Psoas muscle (tissue), 8 donors: Measurements from ENCODE around the gene TSTD2. TPM values are rescaled to one million over a fixed set of nuclear protein-coding genes. Genes with fewer than 3 reads are reported as not detected.

ENCODE experiments used
- ATAC-seq, 4 donors: fragments of 200-7000 bp; cut with Tn5 transposase; one replicate each; pipeline ENCODE4 v1.9.1; 2020; ENCODE audit warnings: moderate library complexity in 3 of 4, mild to moderate bottlenecking in 2 of 4
- DNase-seq, 2 donors: peaks; one replicate each; pipeline ENCODE4 v3.0.0-alpha.2; 2020
- H3K27ac ChIP-seq: fragments of 200-600 bp; one replicate; pipeline ENCODE4 v1.8.0; 2022
- H3K27me3 ChIP-seq, 3 donors: fragments of 200-600 bp in 1 of 3; one replicate each; pipeline versions ENCODE4 v1.6.1 to v1.8.0; 2013 to 2022; ENCODE audit warnings: low read length in 2 of 3, mild to moderate bottlenecking in 2 of 3, moderate library complexity in 1 of 3; ENCODE audit not compliant: insufficient read depth in 3 of 3
- H3K36me3 ChIP-seq, 2 donors: fragments of 200-600 bp in 1 of 2; one replicate each; pipeline versions ENCODE4 v1.6.1 to v1.8.0; 2013 to 2022; ENCODE audit warnings: low read depth in 1 of 2, mild to moderate bottlenecking in 1 of 2, moderate library complexity in 1 of 2; ENCODE audit not compliant: insufficient read depth in 1 of 2
- H3K4me1 ChIP-seq: fragments of 200-600 bp; one replicate; pipeline ENCODE4 v1.8.0; 2022
- H3K4me3 ChIP-seq: fragments of 200-600 bp; one replicate; pipeline ENCODE4 v1.8.0; 2022; ENCODE audit warnings: mild to moderate bottlenecking
- H3K9me3 ChIP-seq: fragments of 200-600 bp; one replicate; pipeline ENCODE4 v1.8.0; 2022
- CTCF ChIP-seq: fragments of 200-600 bp; IDR thresholded peaks from one replicate; pipeline ENCODE4 v1.8.0; 2022; ENCODE audit warnings: antibody characterized with exemption
- WGBS, 3 donors: extraction: QIAGEN DNeasy Blood & Tissue Kit; methylation state at CpG; one replicate each; pipeline versions ENCODE4 v1.1.6 to v1.1.7; 2013; 5-methylcytosine and 5-hydroxymethylcytosine counted together
- intact Hi-C, 2 donors: fragments of 100-400 bp; cut with DNase I; formaldehyde crosslinking; loops; one replicate each; pipeline versions ENCODE4 v1.11.0 to v1.14.2; 2022
- polyA plus RNA-seq, 3 donors: library from polyadenylated mRNA; stranded (reverse); fragments of 200-250 nt; gene quantifications; one replicate each; pipeline ENCODE4 v1.2.3, GENCODE V29; 2013
- total RNA-seq, 4 donors: library from RNA; stranded (reverse); fragmentation: NEBNext Ultra II Directional in 2 of 4; extraction: Animal tissue kit (Norgen Biotek cat#: 25700) in 2 of 4; gene quantifications; one replicate each; pipeline versions ENCODE4 v1.2.1 to v1.2.4, GENCODE V29; 2021 to 2023
- donor health status: healthy with polysubstance abuse.
- donor health status: DM: no; HTN: no; CAD: no; lungs with moderate emphysema.
- donor health status: Bipolar disorder and iron deficiency.
- donor health status: healthy.
- donor health status: DM: yes; HTN: yes; CAD: no.
- donor health status: DM: no; HTN: no; CAD: no.
- donor health status: DM: no; HTN: no; CAD: no.
- donor health status: DM: yes; HTN: yes; CAD: no.

TSTD2 gene
- total and polyA plus RNA-seq, 7 donors = 16.2 to 22.9 (median 18.1) TPM

- WGBS, 3 donors = 84 to 93% (median 88%) methylated on average over 5 of the region's 5 CpGs
- no peak for TF ChIP-seq CTCF
These were observed 79.3 kb downstream of the TSTD2 start for GRCh38 chr9:97553841-97554240.

GRCh38 chr9:97553141-97553540 lies 80.0 kb downstream of the TSTD2 start:
- ATAC-seq (no peak), DNase-seq (no peak)
- peaks cover 21% of the 10 kb centered on the region for H3K4me1 ChIP-seq
- intact Hi-C loops = no loop called here
- no peak overlapping the region for H3K27ac ChIP-seq
- H3K4me3 ChIP-seq = no peak overlapping the region
- TF ChIP-seq CTCF = no peak
- H3K36me3 ChIP-seq = peaks cover 0 to 56% of the 10 kb centered on the region in 2 donors
- H3K27me3 ChIP-seq = no peaks in the 10 kb centered on the region
- H3K9me3 ChIP-seq = no peaks in the 10 kb centered on the region
- 64 to 82% (median 74%) methylated on average over 6 of the region's 6 CpGs for WGBS, 3 donors

More at GRCh38 chr9:97553841-97554240, 79.3 kb downstream of the TSTD2 start:
- no peak for DNase-seq
- Histone ChIP-seq H3K4me3 (no peak overlapping the region), H3K9me3 (no peaks in the 10 kb centered on the region), H3K27ac (no peak overlapping the region), H3K36me3 (peaks cover 0 to 49% of the 10 kb centered on the region in 2 donors), H3K27me3 (no peaks in the 10 kb centered on the region), H3K4me1 (peaks cover 27% of the 10 kb centered on the region)
- intact Hi-C loops = no loop called here
- no peak for ATAC-seq

GRCh38 chr9:97551308-97551707 lies 81.9 kb downstream of the TSTD2 start:
- H3K36me3 ChIP-seq = peaks cover 0 to 74% of the 10 kb centered on the region in 2 donors
- no peak overlapping the region for H3K4me3 ChIP-seq
- ATAC-seq (no peak), DNase-seq (no peak)
- TF ChIP-seq CTCF = no peak
- H3K4me1 ChIP-seq = peaks cover 7% of the 10 kb centered on the region
- H3K9me3 ChIP-seq = no peaks in the 10 kb centered on the region
- no peak overlapping the region for H3K27ac ChIP-seq
- intact Hi-C loops = no loop called here
- no peaks in the 10 kb centered on the region for H3K27me3 ChIP-seq
- WGBS, 3 donors = 96% methylated on average over 5 of the region's 5 CpGs

- no peak for TF ChIP-seq CTCF
- Histone ChIP-seq H3K27ac (no peak overlapping the region), H3K9me3 (no peaks in the 10 kb centered on the region), H3K36me3 (peaks cover 0 to 75% of the 10 kb centered on the region in 2 donors), H3K27me3 (no peaks in the 10 kb centered on the region), H3K4me3 (no peak overlapping the region), H3K4me1 (peaks cover 6% of the 10 kb centered on the region)
- DNase-seq (no peak), ATAC-seq (no peak)
- WGBS, 3 donors = 86 to 94% (median 91%) methylated on average over 1 of the region's 1 CpG
- intact Hi-C loops = no loop called here
These were observed 82.8 kb downstream of the TSTD2 start for GRCh38 chr9:97550386-97550785.

Other genes starting within 250 kb of the TSTD2 start
- 1 to 10 TPM; 3.3 to 7.0 (median 5.0) TPM for gene TDRD7, start 221.3 kb downstream of the TSTD2 start, total RNA-seq
- 1 to 10 TPM; 2.3 to 9.9 (median 3.5) TPM for gene TDRD7, start 221.3 kb downstream of the TSTD2 start, polyA plus RNA-seq
- gene TMOD1, start 131.7 kb downstream of the TSTD2 start, total RNA-seq = 100 to 1,000 TPM; 138 to 209 (median 167) TPM
- gene TMOD1, start 131.7 kb downstream of the TSTD2 start, polyA plus RNA-seq = 100 to 1,000 TPM in 2 of 3 donors, 10 to 100 TPM in 1; 65.4 to 286 (median 131) TPM
- gene NCBP1, start 453 bp upstream of the TSTD2 start, total RNA-seq = 10 to 100 TPM; 14.6 to 22.1 (median 17.5) TPM
- gene NCBP1, start 453 bp upstream of the TSTD2 start, polyA plus RNA-seq = 10 to 100 TPM in 2 of 3 donors, 1 to 10 TPM in 1; 7.1 to 11.8 (median 10.8) TPM
- gene XPA, start 64.0 kb upstream of the TSTD2 start, total RNA-seq = 10 to 100 TPM in 3 of 4 donors, 1 to 10 TPM in 1; 9.0 to 17.6 (median 10.9) TPM
- 10 to 100 TPM in 1 of 3 donors, 1 to 10 TPM in 2; 5.2 to 12.8 (median 8.5) TPM for gene XPA, start 64.0 kb upstream of the TSTD2 start, polyA plus RNA-seq
- not detected for gene FOXE1, start 219.9 kb upstream of the TSTD2 start, total RNA-seq
- gene FOXE1, start 219.9 kb upstream of the TSTD2 start, polyA plus RNA-seq = not detected